ENCODE measurements around the gene SLC10A2.

Gene SLC10A2

GRCh38 chr13:103003631-103004030 is 62.6 kb downstream of the SLC10A2 start:
- no peak overlapping the region for H3K9ac ChIP-seq (ENCODE audit: low read length)
- H3K4me2 ChIP-seq (ENCODE audit: low read length), result no peak overlapping the region
- H3F3A ChIP-seq (ENCODE audit: insufficient read depth, low read length), result no peaks in the 10 kb centered on the region
- no peak overlapping the region for H2AFZ ChIP-seq (ENCODE audit: low read length)
- no peaks in the 10 kb centered on the region for H3K9me2 ChIP-seq (ENCODE audit: low read depth, low read length)
- no peaks in the 10 kb centered on the region; the same call in 1 of the 2 replicates for H3K36me3 ChIP-seq (ENCODE audit: insufficient read depth, low read length)
- no peaks in the 10 kb centered on the region for H3K27me3 ChIP-seq (ENCODE audit: insufficient read depth, low read length)
- H3K9me3 ChIP-seq (ENCODE audit: low read length), result peaks cover 34% of the 10 kb centered on the region
- no peak overlapping the region for H3K27ac ChIP-seq (ENCODE audit: low read depth, low read length, poor library complexity, severe bottlenecking)
- no peaks in the 10 kb centered on the region for H3K79me2 ChIP-seq (ENCODE audit: insufficient read depth, low read length)
- peaks cover 49% of the 10 kb centered on the region for H3K4me1 ChIP-seq (ENCODE audit: insufficient read depth, low read length, severe bottlenecking)
- no peak overlapping the region for H3K4me3 ChIP-seq (ENCODE audit: low read depth, low read length, poor library complexity, severe bottlenecking)
- TF ChIP-seq, protein P1, sequence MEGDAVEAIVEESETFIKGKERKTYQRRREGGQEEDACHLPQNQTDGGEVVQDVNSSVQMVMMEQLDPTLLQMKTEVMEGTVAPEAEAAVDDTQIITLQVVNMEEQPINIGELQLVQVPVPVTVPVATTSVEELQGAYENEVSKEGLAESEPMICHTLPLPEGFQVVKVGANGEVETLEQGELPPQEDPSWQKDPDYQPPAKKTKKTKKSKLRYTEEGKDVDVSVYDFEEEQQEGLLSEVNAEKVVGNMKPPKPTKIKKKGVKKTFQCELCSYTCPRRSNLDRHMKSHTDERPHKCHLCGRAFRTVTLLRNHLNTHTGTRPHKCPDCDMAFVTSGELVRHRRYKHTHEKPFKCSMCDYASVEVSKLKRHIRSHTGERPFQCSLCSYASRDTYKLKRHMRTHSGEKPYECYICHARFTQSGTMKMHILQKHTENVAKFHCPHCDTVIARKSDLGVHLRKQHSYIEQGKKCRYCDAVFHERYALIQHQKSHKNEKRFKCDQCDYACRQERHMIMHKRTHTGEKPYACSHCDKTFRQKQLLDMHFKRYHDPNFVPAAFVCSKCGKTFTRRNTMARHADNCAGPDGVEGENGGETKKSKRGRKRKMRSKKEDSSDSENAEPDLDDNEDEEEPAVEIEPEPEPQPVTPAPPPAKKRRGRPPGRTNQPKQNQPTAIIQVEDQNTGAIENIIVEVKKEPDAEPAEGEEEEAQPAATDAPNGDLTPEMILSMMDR (IDR thresholded peaks at IDR 0.05; ENCODE audit: low read length), result no peak
- TF ChIP-seq EZH2 (IDR thresholded peaks at IDR 0.05; ENCODE audit: borderline replicate concordance, low read length), result no peak
- no peaks in the 10 kb centered on the region for H4K20me1 ChIP-seq (ENCODE audit: insufficient read depth, low read length)

DNA sequence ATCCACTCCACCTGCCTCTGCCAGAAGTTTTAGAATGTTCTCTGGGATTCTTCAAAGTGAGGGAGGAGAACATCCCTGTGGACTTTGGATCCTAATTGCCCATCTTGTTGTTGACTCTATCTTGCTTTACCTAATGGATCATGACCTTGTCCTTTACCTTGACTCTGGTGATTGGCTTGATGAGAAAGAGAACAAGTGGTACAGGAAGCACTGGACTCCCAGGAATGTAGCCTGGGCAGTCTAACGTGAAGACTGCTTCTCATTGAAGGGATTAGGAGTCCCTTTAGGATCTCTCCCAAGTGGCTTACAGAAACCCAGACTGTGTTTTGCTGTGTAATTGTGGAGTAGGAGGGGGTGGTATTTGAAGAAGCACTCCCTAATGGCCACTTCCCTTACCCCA is 63.9 kb downstream of the SLC10A2 start:
- Histone ChIP-seq H3K9me3 (ENCODE audit: low read length) (peaks cover 40% of the 10 kb centered on the region), H2AFZ (ENCODE audit: low read length) (no peak overlapping the region), H3K4me3 (ENCODE audit: low read depth, low read length, poor library complexity, severe bottlenecking) (no peak overlapping the region), H3K4me2 (ENCODE audit: low read length) (no peak overlapping the region), H3K79me2 (ENCODE audit: insufficient read depth, low read length) (no peaks in the 10 kb centered on the region), H3K9me2 (ENCODE audit: low read depth, low read length) (no peaks in the 10 kb centered on the region), H3K36me3 (ENCODE audit: insufficient read depth, low read length) (no peaks in the 10 kb centered on the region; the same call in 1 of the 2 replicates), H3K4me1 (ENCODE audit: insufficient read depth, low read length, severe bottlenecking) (peaks cover 35% of the 10 kb centered on the region), H3K9ac (ENCODE audit: low read length) (no peak overlapping the region), H4K20me1 (ENCODE audit: insufficient read depth, low read length) (no peaks in the 10 kb centered on the region), H3K27ac (ENCODE audit: low read depth, low read length, poor library complexity, severe bottlenecking) (no peak overlapping the region), H3F3A (ENCODE audit: insufficient read depth, low read length) (no peaks in the 10 kb centered on the region), H3K27me3 (ENCODE audit: insufficient read depth, low read length) (no peaks in the 10 kb centered on the region)
- TF ChIP-seq EZH2 (IDR thresholded peaks at IDR 0.05; ENCODE audit: borderline replicate concordance, low read length), result no peak
- TF ChIP-seq, protein P1 (IDR thresholded peaks at IDR 0.05; ENCODE audit: low read length), result no peak

DNA sequence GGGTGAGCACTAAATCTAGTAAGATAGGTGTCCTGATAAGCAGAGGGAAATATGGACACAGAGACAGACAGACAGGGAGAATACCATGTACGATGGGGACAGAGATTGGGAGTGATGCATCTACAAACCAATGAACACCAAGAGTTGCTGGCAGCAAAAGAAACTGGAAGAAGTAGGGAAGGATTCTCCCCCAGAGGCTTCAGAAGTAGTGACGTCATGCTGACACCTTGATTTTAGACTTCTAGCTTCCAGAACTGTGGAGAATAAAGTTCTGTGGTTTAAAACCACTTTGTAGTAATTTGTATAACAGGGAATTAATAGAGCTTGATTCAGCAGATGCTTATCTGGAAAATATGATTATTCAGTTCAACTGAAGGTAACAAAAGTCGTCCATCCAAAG is 66.1 kb downstream of the SLC10A2 start:
- Histone ChIP-seq H3K36me3 (ENCODE audit: insufficient read depth, low read length) (no peaks in the 10 kb centered on the region; the same call in 1 of the 2 replicates), H4K20me1 (ENCODE audit: insufficient read depth, low read length) (no peaks in the 10 kb centered on the region), H3K4me3 (ENCODE audit: low read depth, low read length, poor library complexity, severe bottlenecking) (no peak overlapping the region), H3K9ac (ENCODE audit: low read length) (no peak overlapping the region), H3F3A (ENCODE audit: insufficient read depth, low read length) (no peaks in the 10 kb centered on the region), H3K27me3 (ENCODE audit: insufficient read depth, low read length) (no peaks in the 10 kb centered on the region), H3K9me3 (ENCODE audit: low read length) (peaks cover 55% of the 10 kb centered on the region), H3K4me2 (ENCODE audit: low read length) (no peak overlapping the region), H3K9me2 (ENCODE audit: low read depth, low read length) (no peaks in the 10 kb centered on the region), H3K27ac (ENCODE audit: low read depth, low read length, poor library complexity, severe bottlenecking) (peak overlapping the region; percentile 50), H2AFZ (ENCODE audit: low read length) (peak overlapping the region; percentile 6; the same call in 1 of the 2 replicates), H3K4me1 (ENCODE audit: insufficient read depth, low read length, severe bottlenecking) (peaks cover 20% of the 10 kb centered on the region), H3K79me2 (ENCODE audit: insufficient read depth, low read length) (no peaks in the 10 kb centered on the region)
- TF ChIP-seq, protein P1 (IDR thresholded peaks at IDR 0.05; ENCODE audit: low read length), result no peak
- no peak for TF ChIP-seq EZH2 (IDR thresholded peaks at IDR 0.05; ENCODE audit: borderline replicate concordance, low read length)
